GM18951 (cell line): ENCODE measurements around the gene ENTREP3.

Experiments used
- POLR2A ChIP-seq: IDR thresholded peaks from 4 replicates; pipeline ENCODE4 v1.6.1; 2011; ENCODE audit warnings: mild to moderate bottlenecking; ENCODE audit not compliant: insufficient read length, insufficient read depth; ENCODE audit errors: extremely low read depth
- in situ Hi-C: fragments of 300-500 bp; cut with MboI; formaldehyde crosslinking; loops from one replicate; pipeline ENCODE4 v1.12.0; 2022; ENCODE audit warnings: low sequenced_read_pairs, mixed read lengths, inconsistent platforms; ENCODE audit not compliant: unreplicated experiment

The ENTREP3 gene

DNA sequence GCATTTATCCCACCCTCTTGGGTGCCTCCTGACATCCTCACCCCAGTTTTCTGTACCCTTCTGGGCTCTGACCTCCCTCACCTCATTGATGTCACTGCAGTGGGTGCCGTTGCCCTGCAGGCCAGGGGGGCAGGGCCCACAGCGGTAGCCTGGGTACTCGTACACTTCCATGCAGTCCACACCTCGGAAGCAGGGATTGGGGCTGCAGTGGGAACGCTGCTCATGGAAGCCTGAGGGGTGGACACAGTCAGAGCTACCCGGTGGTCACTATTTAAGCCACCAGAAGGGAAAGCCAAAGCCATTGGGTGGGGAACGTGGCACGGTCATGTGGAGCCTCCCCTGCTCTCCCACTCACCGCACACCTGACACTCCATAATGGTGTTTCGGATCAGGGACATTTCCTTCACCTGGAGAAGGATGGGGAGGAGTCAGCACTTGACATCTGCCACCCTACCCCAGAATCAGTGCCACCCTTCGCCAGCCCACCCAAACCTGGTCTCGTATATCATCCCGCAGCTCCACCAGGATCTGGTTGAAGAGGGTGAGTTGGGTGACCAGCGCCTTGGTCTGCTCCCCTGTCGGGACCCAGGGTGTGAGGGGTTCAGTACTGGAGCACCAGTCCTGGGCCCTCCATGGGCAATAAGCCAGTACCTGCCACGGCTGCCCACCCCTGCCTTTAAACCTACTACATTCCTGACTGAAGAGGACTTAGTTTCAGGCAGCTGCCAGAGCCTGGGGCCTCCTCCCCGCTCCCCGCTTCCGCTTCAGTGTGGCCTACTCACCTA, 52.4 kb downstream of the ENTREP3 start:
- TF ChIP-seq POLR2A, result no peak
- in situ Hi-C loops, result no loop called here

DNA sequence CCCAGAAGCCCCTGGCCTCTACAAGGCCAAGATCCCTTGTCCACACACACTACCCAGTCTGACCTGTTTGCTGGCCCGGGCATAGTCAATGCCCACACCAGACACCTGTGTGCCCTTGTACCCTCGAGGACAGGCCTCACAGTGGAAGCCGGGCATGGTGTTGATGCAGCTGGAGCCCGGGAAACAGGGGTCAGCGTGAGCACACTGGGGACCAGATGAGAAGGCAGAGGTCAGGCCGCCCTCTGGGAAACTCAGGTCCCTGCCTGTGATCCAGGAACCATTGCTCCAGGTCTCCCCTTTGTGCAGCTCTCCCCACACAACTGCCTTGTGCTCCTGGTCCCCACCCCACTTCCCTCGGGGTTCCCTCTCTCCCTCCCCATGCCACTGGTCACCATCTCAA, 53.1 kb downstream of the ENTREP3 start:
- no peak for TF ChIP-seq POLR2A
- in situ Hi-C loops, result no loop called here

DNA sequence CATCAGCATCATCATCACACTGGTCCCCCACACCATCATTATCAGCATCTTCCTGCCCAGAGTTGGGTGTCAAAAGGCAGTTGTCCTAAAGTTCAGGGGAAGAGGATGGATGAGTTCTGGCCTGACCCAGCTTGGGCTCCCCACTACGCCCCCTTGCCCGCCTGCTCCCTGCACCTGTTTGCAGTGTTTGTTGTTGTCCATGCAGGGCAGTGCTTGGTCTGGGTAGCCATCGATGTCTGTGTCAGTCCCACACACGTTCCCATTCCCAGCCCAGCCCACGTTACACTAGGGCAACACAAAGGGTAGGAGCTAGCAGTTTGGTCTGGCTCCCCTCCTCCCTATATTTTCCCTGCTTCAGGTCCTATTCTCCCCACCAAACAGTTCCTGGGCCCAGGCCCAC, 54.4 kb downstream of the ENTREP3 start:
- no peak for TF ChIP-seq POLR2A
- in situ Hi-C loops, result no loop called here

DNA sequence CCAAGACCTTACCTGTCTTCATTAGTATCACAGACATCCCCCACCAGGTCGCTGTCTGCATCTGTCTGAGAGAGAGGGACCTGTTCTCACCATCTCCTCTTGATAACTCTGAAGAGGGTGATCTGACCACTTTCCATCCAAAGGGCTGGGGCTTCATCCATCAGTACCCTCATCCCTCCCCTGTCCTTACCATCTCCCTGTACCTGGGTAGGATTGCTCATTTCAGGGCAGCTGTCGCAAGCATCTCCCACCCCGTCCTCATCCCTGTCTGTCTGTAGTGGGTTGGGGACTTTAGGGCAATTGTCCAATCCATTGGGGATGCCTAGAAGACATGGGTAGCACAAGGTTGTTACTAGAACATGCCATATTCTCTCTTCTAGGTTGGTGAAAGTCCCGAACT, 55.5 kb downstream of the ENTREP3 start:
- in situ Hi-C loops, result no loop called here
- no peak for TF ChIP-seq POLR2A

DNA sequence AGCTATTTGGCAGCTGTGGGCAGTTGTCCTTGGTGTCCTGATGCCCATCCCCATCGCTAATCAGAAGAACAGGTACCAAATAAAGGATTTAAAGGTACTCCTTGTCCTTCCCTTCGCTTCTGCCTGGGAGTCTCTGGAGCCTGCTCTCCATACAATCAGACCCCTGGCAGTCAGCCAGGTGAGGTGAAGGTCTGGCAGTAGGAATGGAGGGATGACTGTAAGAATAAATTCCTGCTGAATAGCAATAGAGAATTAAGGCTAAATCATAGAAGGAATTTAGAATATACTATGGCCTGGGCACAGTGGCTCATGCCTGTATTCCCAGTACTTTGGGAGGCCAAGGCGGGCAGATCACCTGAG, 56.8 kb downstream of the ENTREP3 start:
- in situ Hi-C loops, result no loop called here
- no peak for TF ChIP-seq POLR2A

DNA sequence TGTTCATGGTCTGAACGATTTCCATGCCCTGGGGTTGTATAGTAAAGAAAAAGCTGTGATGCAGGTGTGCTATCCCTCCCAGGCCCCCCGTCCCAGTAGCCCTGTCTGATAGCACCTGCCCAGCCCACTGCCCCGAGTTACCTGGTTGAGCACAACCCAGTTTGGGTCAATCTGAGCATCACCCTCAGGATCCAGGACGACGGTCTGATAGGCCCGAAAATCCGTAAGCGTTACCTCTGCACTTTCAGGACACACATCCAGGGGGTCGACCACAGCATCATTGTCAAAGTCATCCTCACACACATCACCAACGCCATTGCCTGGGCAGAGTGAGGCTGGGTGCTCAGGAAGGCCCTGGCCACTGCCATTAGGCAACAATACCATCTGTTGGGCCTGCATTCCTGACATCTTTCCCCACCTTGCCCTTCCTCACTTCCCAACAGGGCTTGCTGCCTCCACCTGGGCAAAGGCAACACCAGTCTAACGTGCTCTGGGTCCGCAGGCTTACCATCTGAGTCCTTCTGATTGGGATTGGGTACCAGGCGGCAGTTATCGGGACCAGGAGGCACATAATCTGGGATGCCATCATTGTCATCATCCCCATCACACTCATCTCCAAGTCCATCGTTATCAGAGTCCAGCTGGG, 57.3 kb downstream of the ENTREP3 start:
- TF ChIP-seq POLR2A, result no peak
- in situ Hi-C loops, result no loop called here
